ENCODE results near the gene DRD4. TPM values are rescaled to one million over a fixed set of nuclear protein-coding genes. Genes with fewer than 3 reads are reported as not detected.
"Not testable (repeated sequence)": the region's sequence is repeated elsewhere in the genome, so short reads cannot be mapped to it uniquely, and the experiment has no call there.

The DRD4 gene
- total RNA-seq, 1 experiment from 2014 or later, result not detected

DNA sequence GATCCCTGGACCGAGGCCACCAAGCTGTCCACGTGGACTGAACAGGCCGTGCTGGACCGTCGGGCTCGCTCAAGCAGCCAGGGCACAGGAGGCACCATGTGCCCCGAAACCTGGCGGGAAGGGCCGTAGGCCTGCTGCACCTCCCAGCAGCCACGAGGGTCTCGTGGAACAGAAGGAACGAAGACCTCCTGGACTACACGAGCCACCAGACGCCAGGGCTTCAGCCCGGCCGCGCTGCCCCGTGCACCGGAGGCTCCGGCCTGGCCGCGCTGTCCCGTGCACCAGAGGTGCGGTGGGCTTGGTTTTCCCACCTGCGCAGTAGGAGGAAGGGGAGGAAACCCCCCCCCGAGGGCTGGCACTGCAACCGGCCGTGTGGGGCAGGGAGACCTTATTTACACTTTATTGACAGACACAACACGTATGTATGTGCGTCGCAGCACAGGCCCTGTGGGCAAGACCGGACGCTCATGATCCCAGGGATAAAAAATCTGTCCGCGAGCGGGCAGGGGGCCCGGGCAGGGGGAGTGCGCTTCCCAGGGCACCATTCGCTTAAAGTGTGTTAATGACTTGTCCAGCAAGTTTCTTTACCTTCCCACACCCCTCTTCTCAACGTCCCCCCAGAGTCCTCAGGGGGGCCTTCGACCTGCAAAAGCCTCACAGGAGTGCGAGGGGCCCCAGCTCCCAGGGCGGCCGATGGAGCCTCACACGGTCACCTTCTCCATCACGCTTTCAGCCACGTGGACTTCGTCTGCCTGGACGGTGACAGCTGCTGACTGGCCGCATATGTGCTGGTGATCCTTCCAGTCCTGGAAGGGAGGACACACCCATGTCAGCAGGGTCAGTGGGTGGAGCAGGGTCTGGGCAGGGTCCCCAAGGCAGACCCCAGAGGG lies 7.0 kb downstream of the DRD4 start:
- no peak for DNase-seq (ENCODE audit: low read depth)

DNA sequence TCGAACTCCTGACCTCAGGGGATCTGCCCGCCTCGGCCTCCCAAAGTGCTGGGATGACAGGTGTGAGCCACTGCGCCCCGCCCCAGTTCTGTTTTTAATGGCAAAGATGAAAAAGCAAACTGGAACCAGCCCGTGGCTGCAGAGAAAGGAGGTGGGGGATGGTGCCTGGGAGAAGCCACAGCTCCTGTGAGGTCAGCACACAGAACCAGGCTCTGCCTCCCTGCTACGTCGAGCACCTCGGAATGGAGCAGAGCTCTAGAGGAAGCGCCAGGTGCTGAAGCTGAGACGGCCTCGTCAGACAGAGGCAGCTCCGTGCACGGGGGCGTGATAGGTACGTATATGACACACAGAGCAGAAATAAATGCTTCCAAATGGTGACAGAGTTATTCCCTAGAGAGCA lies 8.5 kb downstream of the DRD4 start:
- no peak for DNase-seq (ENCODE audit: low read depth)

DNA sequence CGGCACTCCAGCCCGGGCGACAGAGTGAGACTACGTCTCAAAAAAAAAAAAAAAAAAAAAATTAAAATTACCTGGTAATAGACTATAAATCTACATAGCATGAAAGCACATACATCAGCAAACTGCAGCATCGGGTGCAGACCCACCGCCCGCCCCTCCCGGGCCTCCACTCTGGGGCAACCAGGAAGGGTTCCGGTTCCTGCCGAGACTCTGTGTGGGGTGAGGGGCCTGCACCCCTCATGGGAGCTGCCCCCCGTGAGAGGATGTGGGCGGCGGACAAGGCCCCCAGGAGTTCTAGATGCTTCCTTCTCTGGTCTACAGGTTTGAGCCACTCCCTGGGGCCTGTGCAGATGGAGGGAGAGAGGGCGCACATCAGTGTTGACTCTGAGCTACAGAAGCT lies 9.1 kb downstream of the DRD4 start:
- no peak for DNase-seq (ENCODE audit: low read depth)

DNA sequence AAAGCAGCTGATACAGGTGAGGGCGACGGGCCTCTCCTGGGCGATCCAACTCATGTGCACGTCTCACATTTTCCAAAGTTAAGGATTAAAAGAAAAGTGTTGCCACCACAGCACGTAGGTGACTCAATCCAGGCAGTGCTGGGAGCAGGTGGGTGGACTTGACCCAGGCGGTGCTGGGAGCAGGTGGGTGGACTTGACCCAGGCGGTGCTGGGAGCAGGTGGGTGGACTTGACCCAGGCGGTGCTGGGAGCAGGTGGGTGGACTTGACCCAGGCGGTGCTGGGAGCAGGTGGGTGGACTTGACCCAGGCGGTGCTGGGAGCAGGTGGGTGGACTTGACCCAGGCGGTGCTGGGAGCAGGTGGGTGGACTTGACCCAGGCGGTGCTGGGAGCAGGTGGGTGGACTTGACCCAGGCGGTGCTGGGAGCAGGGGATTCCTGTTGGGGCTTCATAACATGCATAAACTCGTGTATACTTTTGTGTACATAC lies 10.6 kb downstream of the DRD4 start:
- not testable (repeated sequence) for DNase-seq (ENCODE audit: low read depth)

DNA sequence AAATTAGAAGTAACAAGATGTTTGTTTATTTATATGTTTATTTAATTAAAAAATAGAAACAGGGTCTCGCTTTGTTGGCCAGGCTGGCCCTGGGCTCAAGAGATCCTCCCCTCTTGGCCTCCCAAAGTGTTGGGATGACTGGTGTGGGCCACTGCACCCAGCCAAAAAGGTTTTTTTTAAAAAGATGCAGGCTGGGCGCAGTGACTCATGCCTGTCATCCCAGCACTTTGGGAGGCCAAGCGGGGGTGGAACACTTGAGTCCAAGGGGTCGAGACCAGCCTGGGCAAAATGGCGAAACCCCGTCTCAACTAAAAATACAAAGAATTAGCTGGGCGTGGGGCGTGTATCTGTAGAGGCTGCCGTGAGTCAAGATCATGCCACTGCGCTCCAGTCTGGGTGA lies 13.4 kb downstream of the DRD4 start:
- no peak for DNase-seq (ENCODE audit: low read depth)

DNA sequence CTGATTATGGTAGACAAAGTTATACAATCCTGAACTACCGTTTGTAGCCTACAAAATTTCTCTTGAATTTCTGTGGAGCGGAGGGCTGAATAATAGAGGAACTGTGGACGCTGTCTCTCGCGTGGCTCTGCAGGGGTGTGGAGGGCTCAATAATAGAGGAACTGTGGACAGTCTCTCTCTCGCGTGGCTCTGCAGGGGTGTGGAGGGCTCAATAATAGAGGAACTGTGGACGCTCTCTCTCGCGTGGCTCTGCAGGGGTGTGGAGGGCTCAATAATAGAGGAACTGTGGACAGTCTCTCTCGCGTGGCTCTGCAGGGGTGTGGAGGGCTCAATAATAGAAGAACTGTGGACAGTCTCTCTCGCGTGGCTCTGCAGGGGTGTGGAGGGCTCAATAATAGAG lies 16.1 kb downstream of the DRD4 start:
- not testable (repeated sequence) for DNase-seq (ENCODE audit: low read depth)

DNA sequence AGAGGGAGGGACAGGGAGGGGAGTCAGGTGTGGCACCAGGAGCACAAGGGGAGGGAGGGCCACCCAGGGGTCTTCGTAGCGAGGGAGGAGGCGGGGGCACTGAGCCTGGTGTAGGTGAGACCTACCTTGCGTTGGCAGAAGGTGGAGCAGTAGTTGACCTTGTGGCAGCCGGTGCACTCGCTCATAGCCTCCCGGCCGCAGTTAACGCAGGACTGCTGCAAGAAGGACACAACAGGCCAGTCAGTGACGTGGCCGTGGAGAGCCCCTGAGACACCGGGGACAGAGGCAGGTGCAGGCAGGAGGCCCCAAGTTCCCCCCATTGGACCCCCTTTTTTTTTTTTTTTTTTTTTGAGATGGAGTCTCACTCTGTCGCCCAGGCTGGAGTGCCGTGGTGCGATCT lies 16.8 kb downstream of the DRD4 start:
- DNase-seq (ENCODE audit: low read depth), result no peak

DNA sequence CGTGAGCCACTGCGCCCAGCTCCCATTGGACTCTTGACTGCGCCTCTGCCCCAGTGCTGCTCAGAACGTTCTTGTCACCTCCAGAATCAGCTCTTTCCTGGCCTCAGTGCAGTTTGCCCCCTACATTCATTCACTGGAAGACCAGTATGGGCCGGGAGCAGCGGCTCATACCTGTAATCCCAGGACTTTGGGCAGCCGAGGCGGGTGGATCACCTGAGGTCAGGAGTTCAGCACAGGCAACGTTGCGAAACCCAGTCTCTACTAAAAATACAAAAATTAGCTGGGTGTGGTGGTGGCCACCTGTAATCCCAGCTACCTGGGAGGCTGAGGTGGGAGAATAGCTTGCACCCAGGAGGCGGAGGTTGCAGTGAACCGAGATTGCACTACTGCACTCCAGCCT lies 17.4 kb downstream of the DRD4 start:
- DNase-seq (ENCODE audit: low read depth), result not testable (repeated sequence)

DNA sequence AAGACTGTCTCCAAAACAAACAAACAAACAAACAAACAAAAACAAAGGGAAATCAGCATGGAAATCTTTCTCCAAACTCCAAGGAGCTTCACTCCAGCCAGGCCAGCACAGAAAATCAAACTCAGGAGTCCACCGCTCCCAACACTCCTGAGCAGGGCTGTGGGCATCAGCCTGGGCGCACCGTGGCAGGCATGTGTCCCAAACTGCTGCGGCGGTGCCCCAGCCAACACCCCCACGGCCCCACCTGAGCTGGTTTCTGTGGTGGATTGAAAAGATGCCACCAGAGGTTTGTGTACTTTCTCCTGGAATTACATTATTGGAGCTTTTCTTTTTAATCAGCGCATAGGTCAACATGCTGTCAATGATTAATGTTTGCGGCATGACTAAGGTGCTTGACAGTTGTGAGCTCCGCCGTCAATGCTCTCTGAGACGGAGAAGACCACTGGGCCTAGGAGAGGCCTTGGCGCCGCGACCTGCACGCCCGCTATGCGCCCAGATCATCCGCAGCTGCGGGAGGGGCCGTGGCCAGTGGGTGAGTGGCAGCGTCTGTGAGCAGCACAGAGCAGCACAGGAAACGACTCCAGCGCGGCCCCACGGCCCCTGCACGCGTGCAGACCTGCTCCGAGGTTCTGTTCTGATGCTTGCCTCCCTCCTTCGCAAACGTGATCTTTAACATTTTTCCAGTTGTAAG lies 18.1 kb downstream of the DRD4 start:
- DNase-seq (ENCODE audit: low read depth), result no peak

DNA sequence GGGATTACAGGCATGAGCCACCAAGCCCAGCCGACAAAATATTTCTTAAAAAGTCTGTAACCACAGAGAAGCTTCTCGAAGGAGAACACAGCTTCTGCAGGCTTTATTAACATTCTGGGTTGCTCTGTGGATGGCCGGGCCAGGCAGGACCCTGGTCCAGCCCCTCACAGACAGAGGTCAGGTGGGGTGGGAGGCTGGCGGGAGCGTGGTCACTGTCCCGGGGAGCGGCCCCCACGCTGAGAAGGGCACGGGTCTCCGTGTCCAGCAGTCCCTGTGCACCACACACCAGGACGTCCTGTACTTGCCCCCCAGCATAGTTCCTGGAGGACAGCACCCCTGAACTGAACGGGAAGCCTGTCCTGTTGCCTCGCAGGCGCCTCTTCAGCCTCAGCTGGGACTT lies 19.4 kb downstream of the DRD4 start:
- DNase-seq (ENCODE audit: low read depth), result no peak

DNA sequence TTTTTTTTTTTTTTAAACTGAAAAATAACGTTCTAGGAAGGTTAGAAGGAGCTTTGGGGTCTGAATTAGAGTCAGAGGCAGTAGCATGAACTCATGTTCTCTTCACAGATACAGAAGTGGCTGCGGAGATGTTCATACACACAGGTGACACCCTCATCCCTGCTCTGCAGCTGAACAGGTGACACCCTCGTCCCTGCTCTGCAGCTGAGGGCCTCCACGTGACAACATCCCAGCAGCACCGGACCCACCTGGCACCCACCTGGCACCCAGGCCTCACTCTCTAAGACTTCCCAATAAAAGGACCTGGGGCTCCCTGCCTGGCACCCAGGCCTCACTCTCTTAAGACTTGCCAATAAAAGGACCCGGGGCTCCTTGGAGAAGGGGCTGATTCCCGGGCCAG lies 19.8 kb downstream of the DRD4 start:
- no peak for DNase-seq (ENCODE audit: low read depth)

DNA sequence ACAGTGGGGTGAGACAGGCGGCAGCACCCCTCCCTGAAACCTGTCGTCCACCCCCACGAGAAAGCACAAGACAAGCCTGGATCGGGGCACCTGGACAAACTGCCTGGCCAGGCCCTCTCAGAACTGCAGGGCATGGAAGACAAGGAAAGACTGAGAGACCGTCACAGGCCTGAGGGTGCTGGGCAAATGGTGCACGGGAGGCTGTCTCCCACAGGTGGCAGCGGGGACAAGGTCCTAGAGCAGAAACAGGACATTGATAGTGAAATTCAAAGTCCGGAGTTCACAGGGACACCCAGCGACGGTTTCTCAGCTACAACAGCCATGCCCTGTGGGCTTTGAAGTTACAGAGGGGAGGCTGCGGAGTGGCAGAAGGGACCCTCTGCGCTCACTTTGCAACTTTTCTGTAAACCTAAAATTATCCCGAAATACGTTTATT lies 20.6 kb downstream of the DRD4 start:
- DNase-seq (ENCODE audit: low read depth), result no peak

DNA sequence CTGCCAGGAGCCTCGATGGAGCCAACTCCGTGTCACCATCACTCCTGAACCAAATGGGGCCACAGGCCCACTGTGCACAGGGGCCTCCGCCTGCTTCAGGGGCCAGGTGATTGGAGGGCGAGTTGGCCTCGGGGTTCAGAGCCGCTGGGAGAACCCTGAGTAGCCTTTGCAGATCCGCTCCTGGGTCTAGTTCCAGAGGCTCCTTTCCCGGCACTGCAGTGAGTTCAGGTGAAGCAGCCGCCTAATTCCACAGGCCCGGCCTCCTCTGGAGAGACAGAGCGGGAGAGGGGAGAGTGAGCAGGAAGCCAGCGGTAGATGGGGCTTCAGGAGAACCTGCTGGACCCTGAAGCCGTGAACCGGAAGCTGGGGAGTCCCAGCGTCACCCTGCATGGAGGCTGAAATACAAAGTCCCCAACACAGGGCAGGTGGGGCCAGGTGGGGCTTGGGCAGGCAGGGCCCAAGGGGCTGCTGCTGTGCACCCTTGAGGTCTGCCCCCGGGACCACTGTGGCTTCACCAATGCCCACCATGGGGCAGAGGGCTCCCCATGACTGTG lies 22.5 kb downstream of the DRD4 start:
- no peak for DNase-seq (ENCODE audit: low read depth)

DNA sequence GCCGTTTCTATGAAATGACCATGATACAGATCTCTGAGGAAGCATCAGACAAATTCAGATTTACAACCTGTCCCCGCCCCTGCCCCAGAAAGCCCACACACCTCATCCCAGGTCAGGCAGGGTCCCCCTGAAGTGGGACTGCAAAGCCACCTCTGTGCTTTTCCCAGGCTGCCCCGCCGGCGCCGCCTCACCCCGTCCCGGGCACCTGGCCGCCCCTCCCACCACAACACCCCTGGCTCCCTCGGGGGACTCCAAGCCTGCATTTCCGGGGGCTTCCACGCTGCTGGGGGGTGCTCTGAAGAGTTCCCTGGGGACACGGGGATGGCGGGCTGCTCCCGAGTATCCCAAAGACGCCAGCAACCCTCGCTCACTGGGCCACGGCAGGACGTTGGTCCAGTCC lies 23.2 kb downstream of the DRD4 start:
- DNase-seq (ENCODE audit: low read depth), result no peak

DNA sequence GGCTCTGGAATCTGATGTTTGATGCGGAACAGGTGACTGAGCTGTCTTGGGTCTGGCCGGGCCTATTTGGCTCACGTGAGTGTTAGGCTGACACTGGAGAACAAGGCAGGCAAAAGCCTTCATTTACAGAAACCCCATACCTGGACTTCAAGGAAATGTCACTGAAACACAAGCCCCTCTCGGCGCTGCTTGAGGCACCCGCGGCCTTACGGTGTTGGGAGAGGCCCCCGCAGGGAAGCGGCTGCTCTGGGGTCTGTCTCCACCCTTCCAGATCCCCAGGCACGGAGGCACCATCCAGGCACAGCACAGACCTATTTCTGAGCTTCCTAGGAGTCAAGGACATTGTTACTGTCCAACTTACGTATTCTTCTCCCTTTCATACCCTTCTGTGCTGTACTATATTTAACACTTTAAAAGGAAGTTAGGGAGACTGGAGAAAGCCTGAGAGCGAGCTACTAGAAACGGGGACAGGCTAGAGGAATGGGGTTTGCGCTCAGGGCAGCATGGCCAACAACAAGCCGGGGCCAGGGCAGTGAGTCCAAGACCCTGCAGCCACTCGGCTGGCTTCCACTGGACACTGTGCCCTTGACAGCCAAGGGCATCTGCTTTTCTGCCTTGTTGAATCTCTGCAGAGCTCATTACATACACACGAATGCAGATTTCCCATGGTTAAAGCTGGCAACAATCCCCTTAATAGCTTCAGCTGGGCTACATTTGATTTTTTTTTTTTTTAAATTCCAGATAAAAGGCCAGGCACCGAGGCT lies 23.8 kb downstream of the DRD4 start:
- DNase-seq (ENCODE audit: low read depth), result no peak

DNA sequence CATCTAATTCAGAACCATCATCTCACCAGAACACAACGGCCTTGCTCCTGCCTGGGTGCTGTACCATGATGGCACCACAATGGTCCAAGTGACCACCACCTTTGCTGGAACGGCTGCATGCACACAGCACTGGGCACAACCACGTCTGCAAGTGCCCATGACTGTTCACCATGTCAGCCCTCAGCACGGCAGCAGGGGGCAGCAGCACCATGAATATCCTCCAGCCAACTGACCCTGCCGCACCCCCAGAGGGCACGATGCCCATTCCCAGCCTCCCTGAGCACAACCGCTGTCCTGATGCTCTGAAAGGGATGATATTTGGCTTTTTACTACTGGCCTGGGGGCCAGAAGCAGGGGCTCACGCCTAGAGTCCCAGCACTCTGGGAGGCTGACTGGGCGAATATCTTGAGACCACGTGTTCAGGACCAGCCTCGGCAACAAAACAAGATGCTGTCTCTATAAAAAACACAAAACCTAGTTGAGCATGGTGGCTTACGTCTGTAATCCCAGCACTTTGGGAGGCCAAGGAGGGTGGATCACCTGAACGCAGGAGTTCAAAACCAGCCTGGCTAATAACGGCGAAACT lies 25.7 kb downstream of the DRD4 start:
- DNase-seq (ENCODE audit: low read depth), result peak; percentile 65

DNA sequence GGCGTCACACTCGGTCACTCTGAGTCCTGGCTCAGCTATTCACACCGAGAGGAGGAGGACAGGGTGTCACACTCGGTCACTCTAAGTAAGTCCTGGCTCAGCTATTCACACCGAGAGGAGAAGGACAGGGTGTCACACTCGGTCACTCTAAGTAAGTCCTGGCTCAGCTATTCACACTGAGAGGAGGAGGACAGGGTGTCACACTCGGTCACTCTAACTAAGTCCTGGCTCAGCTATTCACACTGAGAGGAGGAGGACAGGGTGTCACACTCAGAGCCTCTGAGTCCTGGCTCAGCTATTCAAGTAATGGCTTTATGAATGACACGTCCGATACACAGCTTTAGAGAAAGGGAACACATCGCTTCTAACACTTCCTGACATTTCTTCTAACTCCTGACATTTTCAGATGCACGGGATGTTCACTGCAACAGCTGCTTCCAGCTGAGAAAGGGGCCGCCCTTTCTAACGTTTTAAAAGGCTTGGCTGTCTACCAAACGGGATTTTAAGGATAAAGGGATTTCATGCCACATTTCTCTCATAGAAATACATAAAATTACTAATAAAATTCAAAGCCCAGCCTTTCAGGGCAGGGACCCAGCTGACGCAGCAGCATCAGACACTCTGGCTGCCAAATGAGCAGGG lies 28.1 kb downstream of the DRD4 start:
- DNase-seq (ENCODE audit: low read depth), result no peak

DNA sequence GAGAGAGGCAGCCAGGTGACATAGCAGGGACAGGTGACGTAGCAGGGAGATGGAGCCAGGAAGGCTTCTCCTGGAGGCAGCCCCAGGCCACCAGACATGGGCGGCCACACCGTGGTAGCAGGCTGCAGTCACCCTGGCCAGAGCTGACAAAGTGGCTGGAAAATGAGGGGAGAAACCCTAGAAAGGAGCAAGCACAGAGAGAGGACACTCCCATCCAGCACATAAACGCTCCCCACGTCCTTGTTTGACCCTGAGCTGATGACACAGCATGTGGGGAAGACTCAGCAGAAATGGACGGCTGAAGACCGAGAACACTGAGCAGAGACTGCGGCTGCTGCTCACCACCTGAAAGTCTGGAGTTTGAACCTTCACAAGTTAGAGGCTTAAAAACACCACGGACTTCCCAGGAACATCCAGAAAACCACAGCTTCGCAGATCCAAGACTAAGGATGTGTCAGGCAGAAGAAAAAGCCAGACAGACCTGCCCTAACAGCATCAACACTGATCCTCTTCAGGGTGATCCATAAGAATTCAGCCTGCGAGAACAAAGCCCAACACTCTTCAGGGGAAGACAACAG lies 28.7 kb downstream of the DRD4 start:
- DNase-seq (ENCODE audit: low read depth), result no peak

DNA sequence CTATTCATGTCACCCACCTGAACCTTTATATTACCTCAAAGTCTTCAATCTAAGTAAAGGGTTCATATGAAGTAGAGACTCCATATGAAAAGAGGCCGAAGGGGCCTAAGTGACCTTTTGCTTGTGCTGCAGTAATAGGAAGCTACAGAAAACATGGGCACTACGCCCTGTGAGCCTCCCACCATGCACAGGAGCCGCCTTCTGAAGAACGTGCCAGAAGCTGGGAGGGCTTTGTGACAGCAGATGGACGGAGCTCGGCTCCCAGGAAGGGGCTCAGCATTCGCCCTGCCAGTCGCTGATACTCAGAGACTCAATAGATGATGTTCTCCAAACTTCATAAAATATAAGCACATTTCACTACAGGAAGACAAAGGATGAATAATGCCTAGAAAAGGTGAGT lies 36.8 kb downstream of the DRD4 start:
- DNase-seq (ENCODE audit: low read depth), result no peak

DNA sequence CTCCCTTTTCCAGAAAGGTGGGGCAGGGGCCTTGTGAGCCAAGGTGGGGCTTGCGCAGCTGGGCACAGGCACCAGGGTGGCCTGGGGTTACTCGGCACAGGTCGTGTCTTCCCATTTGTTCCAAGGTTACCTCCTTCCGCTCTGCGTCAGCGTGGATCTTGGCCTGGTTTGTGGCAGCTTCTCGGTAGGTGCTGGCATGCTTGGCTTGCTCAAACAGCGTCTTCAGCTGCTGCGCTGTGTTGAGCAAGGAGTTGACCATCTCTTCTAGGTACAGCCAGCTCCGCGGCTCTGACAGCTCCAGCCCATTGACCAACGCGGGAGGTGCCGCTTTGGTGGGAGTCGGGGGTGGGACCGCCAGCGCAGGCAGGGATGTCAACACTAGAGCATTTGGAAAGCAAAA lies 37.3 kb downstream of the DRD4 start:
- no peak for DNase-seq (ENCODE audit: low read depth)

DNA sequence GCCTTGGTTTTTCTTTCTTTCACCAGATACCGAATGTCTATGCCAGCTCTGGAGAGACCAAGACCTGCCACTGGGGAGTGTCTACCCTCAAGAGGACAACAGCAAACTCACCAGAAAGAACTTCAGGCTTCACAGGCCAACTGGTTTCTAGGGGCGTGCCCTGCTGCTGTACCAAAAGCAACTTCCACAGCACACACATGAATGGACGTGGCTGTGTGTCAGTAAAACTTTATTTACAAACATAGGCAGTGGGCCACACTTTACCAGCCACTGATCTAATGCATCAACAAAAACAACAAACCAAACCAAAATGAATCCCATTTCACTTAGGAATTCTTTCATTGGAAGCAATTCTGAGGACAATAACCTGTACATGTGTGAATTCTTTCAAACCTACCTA lies 41.2 kb downstream of the DRD4 start:
- no peak for DNase-seq (ENCODE audit: low read depth)

Measured in Daoy (cell line).